AG09319 (cell line): ENCODE results near the gene NUB1.

Source experiments
- DNase-seq: peaks from one replicate; pipeline ENCODE4 v3.0.0-alpha.2; 2010; ENCODE audit warnings: low read depth; ENCODE audit errors: extremely low read depth
- CTCF ChIP-seq: IDR thresholded peaks from 2 replicates; pipeline ENCODE4 v1.5.1; 2011; ENCODE audit warnings: low read depth, mild to moderate bottlenecking, inconsistent platforms, low read length, moderate library complexity

Gene NUB1

GRCh38 chr7:151390598-151391357 is 49.2 kb downstream of the NUB1 start:
- TF ChIP-seq CTCF: no peak
- no peak for DNase-seq

GRCh38 chr7:151391358-151391730 is 49.7 kb downstream of the NUB1 start:
- no peak for TF ChIP-seq CTCF
- DNase-seq: no peak

GRCh38 chr7:151392002-151392401 is 50.4 kb downstream of the NUB1 start:
- no peak for TF ChIP-seq CTCF
- no peak for DNase-seq

- no peak for TF ChIP-seq CTCF
- DNase-seq: no peak
Observed at GRCh38 chr7:151392426-151392825, 50.8 kb downstream of the NUB1 start.

- no peak for TF ChIP-seq CTCF
- DNase-seq: no peak
Observed at GRCh38 chr7:151393031-151393977, 51.7 kb downstream of the NUB1 start.

GRCh38 chr7:151394076-151395035 is 52.7 kb downstream of the NUB1 start:
- TF ChIP-seq CTCF: no peak
- DNase-seq: no peak
